GM12891 (cell line): ENCODE measurements around the gene TIMP3.

Experiments used
- POLR2A ChIP-seq: IDR thresholded peaks from 2 replicates; pipeline ENCODE4 v1.6.1; 2011; ENCODE audit warnings: low read depth, low read length, control low read depth
- SPI1 ChIP-seq: IDR thresholded peaks from 2 replicates; pipeline ENCODE4 v1.6.1; 2011; ENCODE audit warnings: low read depth, low read length, control low read depth

GRCh38 chr22:32880505-32880892 lies 79.0 kb downstream of the TIMP3 start:
- TF ChIP-seq SPI1: no peak
- TF ChIP-seq POLR2A: no peak
